Adipose tissue (tissue), 3 donors: ENCODE data around the gene TTF2. TPM values are rescaled to one million over a fixed set of nuclear protein-coding genes. Genes with fewer than 3 reads are reported as not detected.
"Not testable (repeated sequence)": the region's sequence is repeated elsewhere in the genome, so short reads cannot be mapped to it uniquely, and the experiment has no call there.

Source experiments
- H3K27ac ChIP-seq: one replicate; pipeline ENCODE4 v1.5.1; 2013; ENCODE audit warnings: low read depth, low read length
- WGBS, 3 donors: extraction: QIAGEN DNeasy Blood & Tissue Kit; methylation state at CpG; one replicate each; pipeline ENCODE4 v1.1.7; 2013; 5-methylcytosine and 5-hydroxymethylcytosine counted together
- polyA plus RNA-seq, 3 donors: library from polyadenylated mRNA; stranded (reverse); fragments of 200-250 nt; gene quantifications; one replicate each; pipeline ENCODE4 v1.2.3, GENCODE V29; 2013
- donor health status: healthy with polysubstance abuse.
- donor health status: Bipolar disorder and iron deficiency.
- donor health status: healthy.

TTF2 gene
- polyA plus RNA-seq, 3 donors: 2.2 to 5.0 (median 4.8) TPM

DNA sequence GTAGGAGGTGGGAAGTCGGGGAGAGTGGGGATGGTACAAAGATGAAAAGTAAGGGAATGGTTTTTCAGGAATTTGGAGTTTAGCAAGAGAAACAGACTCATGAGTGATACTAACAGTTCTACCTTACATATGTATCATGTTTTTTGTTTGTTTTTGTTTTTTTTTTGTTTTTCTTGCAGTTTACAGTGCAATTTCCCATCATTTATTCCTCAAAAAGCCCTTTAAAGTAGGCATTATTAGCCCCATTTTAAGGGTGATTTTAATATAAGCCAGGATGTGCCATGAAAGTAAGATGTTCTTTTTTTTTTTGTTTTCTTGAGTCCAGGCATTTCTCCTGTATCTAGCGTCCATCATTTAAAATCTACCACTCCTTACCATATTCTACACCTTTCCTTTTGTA, 75.2 kb downstream of the TTF2 start:
- 83 to 89% (median 84%) methylated on average over 2 of the region's 2 CpGs for WGBS, 3 donors
- no peak overlapping the region for H3K27ac ChIP-seq

DNA sequence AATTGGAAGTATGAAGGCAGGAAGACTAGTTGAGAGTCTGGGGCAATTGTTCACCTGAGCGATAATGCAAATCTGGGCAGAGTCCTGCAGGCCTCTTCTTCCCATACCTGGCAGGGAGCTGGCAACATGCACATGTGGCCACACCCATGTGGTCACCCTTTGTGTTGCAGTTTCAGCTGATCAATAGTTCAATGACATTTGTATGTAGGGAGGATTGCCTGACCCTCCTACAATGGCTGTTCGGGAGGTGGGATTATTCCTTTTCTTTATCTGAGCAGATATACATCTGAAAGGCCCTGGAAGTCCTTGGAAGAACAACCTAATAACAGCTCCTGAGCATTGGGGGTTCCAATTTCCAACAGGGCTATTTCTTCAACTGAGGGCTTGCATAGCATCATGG, 76.6 kb downstream of the TTF2 start:
- no peak overlapping the region for H3K27ac ChIP-seq
- WGBS, 3 donors: 46 to 81% (median 72%) methylated on average over 2 of the region's 2 CpGs

DNA sequence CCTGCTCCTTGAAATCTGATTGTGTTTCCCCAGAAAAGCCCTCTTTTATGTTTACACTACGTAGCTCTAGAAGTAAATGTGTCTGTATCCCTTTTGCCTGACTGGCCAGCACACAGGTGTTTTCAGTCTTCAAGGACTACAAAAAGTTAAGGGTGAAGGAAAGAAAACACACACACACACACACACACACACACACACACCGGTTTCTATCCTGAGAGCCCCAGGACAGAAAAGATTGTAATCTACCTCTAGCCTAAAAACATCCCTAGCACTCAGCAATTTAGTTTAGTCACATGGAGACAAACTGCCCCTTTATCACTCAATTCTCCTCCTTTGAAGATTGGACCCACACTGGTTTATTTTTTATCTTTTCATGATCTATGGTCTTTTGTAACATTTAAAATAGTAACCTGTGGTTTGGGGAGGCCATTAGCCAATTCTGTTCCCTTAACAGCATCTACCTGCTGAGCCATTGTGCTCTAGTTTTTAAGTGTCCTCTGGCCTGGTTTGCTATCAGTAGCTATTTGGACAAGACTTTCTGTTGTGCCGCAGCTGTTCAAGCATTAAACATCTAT, 77.2 kb downstream of the TTF2 start:
- 63 to 89% (median 77%) methylated on average over 3 of the region's 3 CpGs for WGBS, 3 donors
- H3K27ac ChIP-seq: no peak overlapping the region

DNA sequence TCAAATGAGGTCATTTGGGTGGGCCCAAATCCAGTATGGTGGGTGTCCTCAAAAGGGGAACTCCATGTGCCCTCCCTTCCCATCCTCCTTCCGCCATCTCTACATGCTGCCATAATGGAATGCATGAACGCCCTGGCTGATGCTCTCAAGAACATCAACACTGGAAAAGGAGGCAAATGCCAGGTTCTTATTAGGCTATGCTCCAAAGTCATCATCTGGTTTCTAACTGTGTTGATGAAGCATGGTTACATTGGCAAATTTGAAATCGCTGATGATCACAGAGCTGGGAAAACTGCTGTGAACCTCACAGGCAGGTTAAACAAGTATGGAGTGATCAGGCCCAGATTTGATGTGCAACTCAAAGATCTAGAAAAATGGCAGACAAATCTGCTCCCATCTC, 78.0 kb downstream of the TTF2 start:
- no peak overlapping the region for H3K27ac ChIP-seq
- 94 to 96% (median 95%) methylated on average over 3 of the region's 3 CpGs for WGBS, 3 donors

DNA sequence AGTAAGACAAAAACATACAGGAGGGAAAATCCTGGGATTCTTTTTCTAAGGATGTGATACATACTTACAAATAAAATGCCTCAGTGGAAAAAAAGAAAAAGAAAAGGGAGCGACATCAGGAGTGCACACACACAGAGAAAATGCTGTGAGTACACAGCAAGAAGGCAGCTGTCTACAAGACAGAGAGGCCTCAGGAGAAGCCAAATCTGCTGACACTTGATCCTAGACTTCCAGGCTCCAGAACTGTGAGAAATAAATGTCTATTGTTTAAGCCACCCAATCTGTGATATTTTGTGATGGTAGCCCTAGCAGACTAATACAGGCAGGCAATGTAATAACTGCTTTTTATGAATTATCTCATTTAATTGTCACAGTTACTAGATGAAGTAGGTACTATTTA, 78.4 kb downstream of the TTF2 start:
- WGBS, 3 donors: 87 to 95% (median 88%) methylated on average over 1 of the region's 1 CpG
- no peak overlapping the region for H3K27ac ChIP-seq

DNA sequence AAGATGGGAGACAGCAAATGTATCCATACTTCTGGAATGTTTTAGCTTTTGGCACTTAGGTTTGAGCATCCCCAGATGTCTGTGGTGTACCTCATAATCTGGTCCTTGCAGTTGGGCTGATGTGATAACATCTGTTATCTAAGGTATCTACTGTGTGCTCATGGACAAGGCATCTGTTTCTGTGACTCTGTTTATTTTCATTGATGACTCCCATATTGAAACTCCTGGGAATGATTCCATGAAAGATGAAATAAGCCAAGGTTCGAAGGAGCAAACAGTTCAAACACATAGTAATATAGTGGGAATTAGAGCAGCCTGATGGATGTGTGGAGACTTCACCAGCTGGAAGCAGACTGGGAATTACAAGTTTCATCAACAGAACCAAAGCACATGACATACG, 82.1 kb downstream of the TTF2 start:
- H3K27ac ChIP-seq: no peak overlapping the region
- WGBS, 3 donors: 79 to 92% (median 80%) methylated on average over 2 of the region's 2 CpGs

DNA sequence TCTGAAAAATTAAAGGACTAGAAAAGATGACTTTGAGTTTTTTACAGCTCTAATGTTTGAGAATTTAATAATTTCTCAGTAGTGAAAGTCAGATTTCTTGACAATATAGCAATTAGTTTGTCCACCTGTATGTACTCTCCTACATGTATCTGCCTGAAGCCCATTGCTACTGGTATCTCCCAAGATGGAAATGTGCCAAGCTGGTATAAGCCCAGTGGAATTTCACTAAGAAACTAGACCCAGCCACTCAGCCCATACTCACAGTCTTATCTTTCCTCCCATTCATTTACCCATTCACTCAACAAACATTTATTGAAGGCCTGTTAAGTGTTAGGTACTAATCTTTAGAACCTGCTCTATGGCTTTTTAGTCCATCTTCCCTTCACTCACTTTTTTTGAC, 83.0 kb downstream of the TTF2 start:
- no peak overlapping the region for H3K27ac ChIP-seq

DNA sequence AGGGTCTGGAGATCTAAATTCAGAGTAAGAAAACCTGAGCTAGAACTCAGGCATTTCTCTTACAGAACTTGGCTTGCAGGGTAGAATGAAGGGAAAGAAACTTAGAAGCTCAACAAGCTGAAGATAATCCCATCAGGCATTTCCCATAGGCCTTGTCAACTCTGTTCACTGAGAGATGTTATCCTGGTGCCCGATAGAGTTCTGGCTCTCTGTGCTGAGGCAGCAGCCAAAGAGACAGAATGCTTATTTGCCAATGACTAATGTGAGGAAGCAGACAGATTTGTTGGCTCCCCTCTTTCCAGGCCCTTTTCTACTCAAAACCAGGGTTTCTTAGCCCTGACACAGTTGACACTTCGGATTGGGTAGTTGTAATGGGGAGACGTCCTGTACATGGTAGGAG, 83.7 kb downstream of the TTF2 start:
- WGBS, 3 donors: 79 to 85% (median 85%) methylated on average over 3 of the region's 3 CpGs
- no peak overlapping the region for H3K27ac ChIP-seq

DNA sequence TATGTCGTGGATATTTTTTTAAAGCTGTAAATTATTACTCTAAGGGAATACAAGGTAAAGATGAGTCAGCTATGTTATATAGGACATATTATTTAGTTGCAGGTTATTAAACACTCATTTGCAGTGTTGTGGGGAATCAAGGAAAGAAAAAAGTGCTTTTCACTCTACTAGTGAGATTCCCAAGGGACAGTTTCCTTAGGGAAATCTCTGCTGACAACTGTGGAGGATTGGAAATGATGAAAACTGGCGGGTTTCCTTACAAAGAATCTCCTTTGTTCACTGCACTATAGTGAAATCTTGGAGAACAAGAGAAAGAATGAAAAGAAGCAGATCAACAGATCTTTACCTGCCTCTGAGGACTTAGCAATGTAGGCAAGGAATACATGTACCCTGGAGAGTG, 85.9 kb downstream of the TTF2 start:
- 81 to 93% (median 83%) methylated on average over 2 of the region's 2 CpGs for WGBS, 3 donors
- H3K27ac ChIP-seq: no peak overlapping the region

DNA sequence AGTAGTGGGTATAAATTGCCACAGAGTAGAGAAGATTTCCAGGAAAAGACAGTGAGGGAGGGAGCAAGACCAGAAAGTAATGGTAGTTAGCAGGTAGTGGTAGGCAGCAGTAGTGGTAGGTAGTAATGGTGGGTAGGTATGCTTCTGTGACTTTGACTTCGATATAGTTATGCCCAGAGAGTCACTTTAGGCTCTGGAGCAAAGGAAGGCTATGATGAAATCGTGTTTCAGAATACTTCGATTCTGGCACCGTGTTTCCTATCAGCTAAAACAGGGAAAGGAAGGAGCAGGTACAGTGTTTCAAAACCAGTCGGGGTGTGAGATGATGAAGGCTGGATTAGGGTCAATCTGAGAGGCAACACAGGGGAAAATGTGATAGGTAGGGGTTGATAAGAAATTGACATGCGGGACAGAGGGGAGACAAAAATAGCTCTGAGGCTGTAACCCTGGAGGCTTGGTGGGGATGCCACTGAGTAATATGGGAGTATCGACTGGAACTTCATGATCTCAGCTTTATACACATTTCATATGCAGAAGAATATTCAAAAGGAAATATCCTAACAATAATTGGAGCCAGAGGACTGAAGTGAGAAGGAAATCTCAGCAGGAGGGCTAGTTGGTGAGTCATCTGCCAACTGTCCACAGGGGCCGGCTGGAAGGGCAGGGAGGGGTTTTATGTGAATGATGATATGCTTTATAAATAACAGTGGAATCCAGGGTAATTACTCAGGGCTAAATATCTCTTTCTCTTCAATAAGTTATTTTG, 86.6 kb downstream of the TTF2 start:
- WGBS, 3 donors: 61 to 78% (median 67%) methylated on average over 8 of the region's 8 CpGs

DNA sequence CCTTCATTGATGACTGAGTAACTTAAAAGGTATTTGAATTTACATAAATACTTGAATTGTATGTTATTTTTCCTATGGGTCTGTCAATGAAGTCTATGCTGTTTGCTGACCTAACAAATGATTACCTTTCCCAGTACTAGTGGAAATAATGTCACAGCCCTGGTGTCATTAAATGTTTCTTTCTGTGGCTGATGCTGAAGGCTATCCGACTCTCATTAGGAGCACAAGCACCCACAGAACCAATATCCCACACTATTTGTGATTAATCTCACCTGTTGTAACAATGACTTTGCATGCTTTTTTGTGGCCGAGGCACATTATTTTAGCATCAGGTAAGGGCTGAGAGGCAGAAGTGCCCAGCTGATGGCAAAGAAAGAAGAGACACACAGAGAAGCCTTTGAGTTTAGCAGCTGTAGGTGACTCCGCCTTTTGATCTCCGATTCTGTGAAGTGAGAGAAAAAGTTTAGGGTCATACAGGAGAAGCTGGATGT, 87.3 kb downstream of the TTF2 start:
- WGBS, 3 donors: 69 to 76% (median 71%) methylated on average over 4 of the region's 4 CpGs
- H3K27ac ChIP-seq: no peak overlapping the region

More for the DNA sequence above, 86.6 kb downstream of the TTF2 start:
- H3K27ac ChIP-seq: no peak overlapping the region

DNA sequence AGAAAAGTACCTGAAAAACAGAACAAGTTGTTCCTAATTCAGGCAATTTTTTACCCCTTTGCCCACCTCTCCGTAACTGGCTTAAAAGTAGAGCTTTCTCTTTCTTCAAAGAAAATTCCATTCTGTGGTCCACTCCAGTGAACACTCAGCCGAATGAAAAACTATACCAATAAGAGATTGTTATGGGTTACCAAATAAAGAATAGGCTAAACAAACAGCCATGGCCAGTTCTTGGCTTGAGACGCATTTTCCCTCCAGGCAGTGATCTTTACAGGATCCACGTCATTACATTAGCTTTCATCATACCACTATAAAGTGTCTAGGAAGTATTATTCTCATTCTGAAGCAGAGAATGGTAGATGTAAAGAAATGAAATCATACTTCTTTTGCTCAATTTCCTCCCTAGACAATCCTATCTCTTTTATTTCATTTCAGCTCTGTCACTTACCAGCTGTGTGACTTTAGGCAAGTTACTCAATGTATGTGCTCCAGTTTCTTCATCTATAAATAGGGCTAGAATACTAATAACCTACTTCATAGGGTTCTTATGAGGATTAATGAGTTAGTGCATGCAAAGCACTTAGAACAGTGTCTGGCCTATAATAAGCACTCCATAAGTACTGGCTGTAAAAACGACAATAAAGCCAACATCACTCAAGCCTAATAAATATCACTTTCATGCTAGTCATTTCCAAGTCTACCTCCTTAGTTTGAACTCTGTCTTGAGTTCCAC, 87.9 kb downstream of the TTF2 start:
- WGBS, 3 donors: 80 to 89% (median 88%) methylated on average over 5 of the region's 5 CpGs
- no peak overlapping the region for H3K27ac ChIP-seq

DNA sequence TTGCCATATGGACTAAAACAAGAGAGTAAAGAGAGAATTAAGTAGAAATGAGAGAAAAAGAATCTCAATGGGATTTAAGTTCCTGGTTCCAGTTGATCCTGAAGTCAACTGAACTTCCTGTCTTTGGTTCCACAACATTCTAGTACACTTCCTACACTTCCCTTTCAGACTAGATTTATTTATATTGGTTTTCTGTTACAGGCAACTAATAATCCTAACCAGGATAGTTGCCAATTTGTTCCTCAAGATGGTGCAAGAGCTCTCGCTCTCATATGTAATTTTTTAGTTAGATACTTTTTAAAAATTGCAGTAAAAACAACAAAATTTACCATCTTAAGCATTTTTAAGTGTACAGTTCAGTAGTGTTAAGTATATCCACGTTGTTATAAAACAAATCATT, 90.2 kb downstream of the TTF2 start:
- H3K27ac ChIP-seq: no peak overlapping the region
- 66 to 83% (median 70%) methylated on average over 2 of the region's 2 CpGs for WGBS, 3 donors

DNA sequence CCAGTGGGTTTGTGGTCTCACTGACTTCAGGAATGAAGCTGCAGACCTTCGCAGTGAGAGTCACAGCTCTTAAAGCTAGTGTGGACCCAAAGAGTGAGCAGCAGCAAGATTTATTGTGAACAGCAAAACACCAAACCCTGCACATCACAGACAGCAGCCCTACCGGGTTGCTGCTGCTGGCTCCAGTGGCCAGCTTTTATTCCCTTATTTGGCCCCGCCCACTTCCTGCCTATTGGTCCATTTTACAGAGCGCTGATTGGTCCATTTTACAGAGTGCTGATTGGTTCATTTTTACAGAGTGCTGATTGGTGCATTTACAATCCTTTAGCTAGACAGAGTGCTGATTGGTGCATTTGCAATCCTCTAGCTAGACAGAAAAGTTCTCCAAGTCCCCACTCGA, 91.2 kb downstream of the TTF2 start:
- H3K27ac ChIP-seq: not testable (repeated sequence)
- 88 to 95% (median 88%) methylated on average over 5 of the region's 5 CpGs for WGBS, 3 donors

Other genes starting within 250 kb of the TTF2 start
- 10 to 100 TPM in 1 of 3 donors, 1 to 10 TPM in 2; 6.6 to 15.4 (median 8.7) TPM for gene PTGFRN, start 150.4 kb upstream of the TTF2 start, polyA plus RNA-seq
- 1 to 10 TPM in 2 of 3 donors, not detected in 1; 1.1 to 1.3 TPM for gene CD101, start 58.6 kb upstream of the TTF2 start, polyA plus RNA-seq
- 1 to 10 TPM; 1.2 to 3.6 (median 1.3) TPM for gene TRIM45, start 61.4 kb downstream of the TTF2 start, polyA plus RNA-seq
- gene VTCN1, start 150.6 kb downstream of the TTF2 start, polyA plus RNA-seq: 10 to 100 TPM in 1 of 3 donors, not detected in 2; 13.3 TPM